IPS-15b (cell line): Measurements from ENCODE around the gene ZNF813.
"Not testable (repeated sequence)": the region's sequence is repeated elsewhere in the genome, so short reads cannot be mapped to it uniquely, and the experiment has no call there.

ENCODE experiments used
- H3K27me3 ChIP-seq: one replicate; pipeline ENCODE4 v1.6.1; 2013; ENCODE audit warnings: low read length; ENCODE audit not compliant: control insufficient read depth, insufficient read depth
- H3K36me3 ChIP-seq: one replicate; pipeline ENCODE4 v1.6.1; 2013; ENCODE audit warnings: low read length; ENCODE audit not compliant: control insufficient read depth, insufficient read depth
- H3K4me1 ChIP-seq: one replicate; pipeline ENCODE4 v1.6.1; 2013; ENCODE audit warnings: mild to moderate bottlenecking, low read length; ENCODE audit not compliant: control insufficient read depth, insufficient read depth
- H3K4me3 ChIP-seq: one replicate; pipeline ENCODE4 v1.5.1; 2013; ENCODE audit warnings: low read depth, low read length
- H3K9ac ChIP-seq: one replicate; pipeline ENCODE4 v1.6.1; 2013; ENCODE audit warnings: low read depth, mild to moderate bottlenecking, low read length
- H3K9me3 ChIP-seq: one replicate; pipeline ENCODE4 v1.6.1; 2013; ENCODE audit warnings: mild to moderate bottlenecking, low read length; ENCODE audit not compliant: control insufficient read depth, insufficient read depth

The ZNF813 gene

DNA sequence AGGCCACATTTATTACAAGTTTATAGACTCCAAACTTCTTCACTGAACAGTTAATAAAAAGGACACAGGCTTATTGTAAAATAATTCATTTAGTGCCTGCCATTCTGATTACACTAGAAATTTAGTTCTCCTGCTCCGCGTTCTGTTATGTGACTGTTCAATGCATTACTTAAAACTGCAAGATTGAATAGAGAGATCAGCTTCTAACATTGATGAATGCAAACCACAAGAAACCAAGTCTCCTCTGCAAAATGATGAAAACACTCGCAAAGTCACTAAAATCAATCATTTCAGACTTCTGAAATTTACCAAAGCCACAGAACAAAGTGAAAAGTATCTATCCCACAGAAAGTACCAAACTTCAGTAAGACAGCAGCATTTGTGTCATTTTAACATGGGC, 47.5 kb downstream of the ZNF813 start:
- H3K27me3 ChIP-seq, H3K4me1 ChIP-seq, H3K36me3 ChIP-seq, H3K9me3 ChIP-seq, H3K9ac ChIP-seq, H3K4me3 ChIP-seq: not testable (repeated sequence)

DNA sequence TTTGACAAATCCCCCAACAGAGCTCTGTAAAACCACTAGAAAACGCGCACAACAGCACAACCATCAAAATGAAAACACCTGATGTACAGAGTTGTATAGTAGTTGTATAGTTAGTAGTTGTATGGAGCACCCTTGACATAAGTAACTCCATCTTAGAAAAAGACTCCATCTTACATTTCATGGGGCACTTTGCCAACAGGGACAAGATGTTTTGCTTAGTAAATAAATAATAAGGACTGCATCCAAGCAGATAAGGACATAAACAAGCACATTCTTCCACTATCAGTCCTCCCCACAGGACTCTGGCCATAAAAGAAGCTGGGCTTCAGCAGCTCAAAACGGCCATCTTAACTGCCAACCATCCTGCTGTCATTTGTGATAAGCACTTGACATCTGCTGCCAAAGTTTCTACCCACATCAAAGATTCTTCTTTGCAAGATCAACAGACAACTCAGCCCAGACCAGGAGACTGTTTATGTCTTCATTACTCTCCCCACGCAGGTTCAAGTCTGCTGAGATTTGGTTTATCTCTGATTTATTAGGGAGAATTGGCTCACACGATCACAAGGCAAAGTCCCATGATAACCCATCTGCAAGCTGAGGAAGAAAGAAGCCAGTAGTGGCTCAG, 49.7 kb downstream of the ZNF813 start:
- no peaks in the 10 kb centered on the region for H3K27me3 ChIP-seq
- H3K4me1 ChIP-seq, result peaks cover 6% of the 10 kb centered on the region
- H3K9me3 ChIP-seq, result no peaks in the 10 kb centered on the region
- H3K9ac ChIP-seq, result no peak overlapping the region
- H3K4me3 ChIP-seq, result no peak overlapping the region
- H3K36me3 ChIP-seq, result no peaks in the 10 kb centered on the region

DNA sequence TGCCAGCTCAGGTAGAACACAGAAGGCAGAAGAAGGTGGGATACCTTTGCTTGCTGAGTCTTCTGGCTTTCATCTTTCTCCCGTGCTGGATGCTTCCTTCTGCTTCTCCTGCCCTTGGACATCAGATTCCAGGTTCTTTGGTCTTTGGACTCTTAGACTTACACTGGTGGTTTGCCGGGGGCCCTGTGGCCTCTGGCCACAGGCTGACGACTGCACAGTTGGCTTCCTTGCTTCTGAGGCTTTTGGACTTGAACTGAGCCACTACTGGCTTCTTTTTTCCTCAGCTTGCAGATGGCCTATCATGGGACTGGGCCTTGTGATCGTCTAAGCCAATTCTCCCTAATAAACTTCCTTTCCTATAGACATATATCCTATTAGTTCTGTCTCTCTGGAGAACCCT, 50.6 kb downstream of the ZNF813 start:
- Histone ChIP-seq H3K9ac (no peak overlapping the region), H3K27me3 (no peaks in the 10 kb centered on the region), H3K36me3 (no peaks in the 10 kb centered on the region), H3K4me3 (no peak overlapping the region), H3K9me3 (no peaks in the 10 kb centered on the region), H3K4me1 (peaks cover 6% of the 10 kb centered on the region)

DNA sequence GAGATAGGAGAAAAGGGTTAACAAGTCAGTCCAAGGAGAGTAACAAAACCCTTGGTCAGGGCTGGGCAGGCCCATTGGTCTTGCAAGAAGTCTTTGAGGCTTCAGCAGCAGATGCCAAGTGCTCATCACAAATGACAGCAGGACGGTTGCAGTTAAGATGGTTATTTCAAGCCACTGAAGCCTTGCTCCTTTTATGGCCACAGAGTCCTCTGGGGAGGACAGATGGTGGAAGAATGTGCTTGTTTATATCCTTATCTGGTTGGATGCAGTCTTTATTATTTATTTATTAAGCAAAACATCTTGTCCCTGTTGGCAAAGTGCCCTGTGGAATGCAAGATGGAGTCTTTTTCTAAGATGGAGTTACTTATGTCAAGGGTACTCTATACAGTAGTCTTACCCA, 51.2 kb downstream of the ZNF813 start:
- Histone ChIP-seq H3K4me3 (no peak overlapping the region), H3K9me3 (no peaks in the 10 kb centered on the region), H3K36me3 (no peaks in the 10 kb centered on the region), H3K4me1 (peaks cover 6% of the 10 kb centered on the region), H3K27me3 (no peaks in the 10 kb centered on the region), H3K9ac (no peak overlapping the region)

DNA sequence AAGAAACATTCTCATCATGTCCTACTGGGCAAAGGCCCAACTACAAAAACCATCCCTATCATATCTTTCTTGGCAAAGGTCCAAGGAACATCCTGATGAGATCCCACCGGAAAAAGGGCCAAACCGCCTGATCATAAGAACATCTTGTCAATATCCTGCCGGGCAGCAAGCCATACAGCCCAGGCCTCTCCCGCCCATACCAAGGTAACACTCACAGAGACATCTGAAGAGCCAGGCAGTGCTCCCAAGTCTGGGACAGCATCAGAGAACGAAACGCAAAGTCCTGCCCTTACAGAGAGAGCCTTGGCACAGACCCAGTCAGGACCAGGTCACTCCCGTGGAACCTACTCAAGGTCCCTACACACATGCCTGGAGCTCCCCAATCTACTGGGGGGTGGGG, 51.9 kb downstream of the ZNF813 start:
- peaks cover 6% of the 10 kb centered on the region for H3K4me1 ChIP-seq

DNA sequence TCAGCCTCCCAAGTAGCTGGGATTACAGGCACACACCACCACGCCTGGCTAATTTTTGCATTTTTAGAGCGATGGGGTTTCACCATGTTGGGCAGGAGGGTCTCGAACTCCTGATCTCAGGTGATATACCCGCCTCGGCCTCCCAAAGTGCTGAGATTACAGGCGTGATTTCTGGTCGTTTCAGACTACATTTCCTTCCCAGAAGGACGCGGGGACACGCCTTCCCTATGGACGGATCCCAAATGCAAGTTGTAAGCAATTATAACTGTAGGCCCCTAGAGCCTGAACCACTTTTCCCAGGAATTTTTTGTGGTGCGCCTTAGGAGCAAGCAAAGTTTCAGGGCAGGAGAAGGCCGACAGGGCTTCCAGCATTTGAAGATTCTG, 52.6 kb downstream of the ZNF813 start:
- peak overlapping the region; percentile 54 for H3K9ac ChIP-seq
- no peaks in the 10 kb centered on the region for H3K27me3 ChIP-seq
- no peaks in the 10 kb centered on the region for H3K36me3 ChIP-seq
- H3K4me1 ChIP-seq, result peaks cover 6% of the 10 kb centered on the region
- H3K4me3 ChIP-seq, result peak overlapping the region; percentile 67
- no peaks in the 10 kb centered on the region for H3K9me3 ChIP-seq

More for the DNA sequence above, 51.9 kb downstream of the ZNF813 start:
- no peaks in the 10 kb centered on the region for H3K36me3 ChIP-seq
- H3K4me3 ChIP-seq, result no peak overlapping the region
- H3K27me3 ChIP-seq, result no peaks in the 10 kb centered on the region
- no peaks in the 10 kb centered on the region for H3K9me3 ChIP-seq
- H3K9ac ChIP-seq, result no peak overlapping the region

DNA sequence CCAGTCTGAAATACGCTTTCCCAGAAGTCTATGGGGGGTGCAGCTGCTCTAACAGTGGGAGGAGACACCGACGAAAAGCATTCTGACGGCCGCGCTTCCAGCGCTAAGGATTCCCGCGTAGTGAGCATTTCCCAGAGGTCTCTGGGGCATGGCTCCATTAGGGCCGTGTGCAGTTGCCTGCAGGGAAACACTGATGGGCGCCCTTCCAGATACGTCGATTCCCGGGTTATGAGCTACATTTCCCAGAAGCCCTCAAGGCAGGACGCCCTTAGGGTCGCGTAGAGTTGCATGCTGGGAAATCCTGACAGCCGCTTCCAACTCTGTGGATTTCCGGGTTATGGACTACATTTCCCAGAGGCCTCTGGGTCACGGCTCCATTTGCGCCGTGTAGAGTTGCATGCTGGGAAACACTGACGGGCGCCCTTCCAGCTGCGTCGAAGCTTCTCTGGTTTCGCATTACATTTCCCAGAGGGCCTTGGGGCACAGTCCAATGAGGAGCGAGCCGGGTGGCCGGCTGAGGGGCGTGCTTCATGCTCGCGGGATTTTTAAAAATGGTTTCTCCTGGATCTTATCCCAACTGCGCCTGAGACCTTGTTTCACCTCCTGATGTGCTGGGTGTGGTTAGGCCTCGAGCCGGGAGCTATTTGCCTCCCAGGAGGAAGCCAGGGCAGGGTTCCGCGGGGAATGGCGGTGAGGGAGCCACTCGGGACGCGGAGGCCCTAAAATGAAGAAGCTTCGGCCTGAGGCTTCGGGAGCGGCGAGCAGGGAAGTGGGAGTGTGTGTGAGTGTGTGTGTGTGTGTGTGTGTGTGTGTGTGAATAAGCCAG, 53.2 kb downstream of the ZNF813 start:
- Histone ChIP-seq H3K4me3 (peak overlapping the region; percentile 94), H3K9ac (peak overlapping the region; percentile 70), H3K36me3 (no peaks in the 10 kb centered on the region), H3K9me3 (no peaks in the 10 kb centered on the region), H3K27me3 (no peaks in the 10 kb centered on the region), H3K4me1 (peaks cover 6% of the 10 kb centered on the region)

DNA sequence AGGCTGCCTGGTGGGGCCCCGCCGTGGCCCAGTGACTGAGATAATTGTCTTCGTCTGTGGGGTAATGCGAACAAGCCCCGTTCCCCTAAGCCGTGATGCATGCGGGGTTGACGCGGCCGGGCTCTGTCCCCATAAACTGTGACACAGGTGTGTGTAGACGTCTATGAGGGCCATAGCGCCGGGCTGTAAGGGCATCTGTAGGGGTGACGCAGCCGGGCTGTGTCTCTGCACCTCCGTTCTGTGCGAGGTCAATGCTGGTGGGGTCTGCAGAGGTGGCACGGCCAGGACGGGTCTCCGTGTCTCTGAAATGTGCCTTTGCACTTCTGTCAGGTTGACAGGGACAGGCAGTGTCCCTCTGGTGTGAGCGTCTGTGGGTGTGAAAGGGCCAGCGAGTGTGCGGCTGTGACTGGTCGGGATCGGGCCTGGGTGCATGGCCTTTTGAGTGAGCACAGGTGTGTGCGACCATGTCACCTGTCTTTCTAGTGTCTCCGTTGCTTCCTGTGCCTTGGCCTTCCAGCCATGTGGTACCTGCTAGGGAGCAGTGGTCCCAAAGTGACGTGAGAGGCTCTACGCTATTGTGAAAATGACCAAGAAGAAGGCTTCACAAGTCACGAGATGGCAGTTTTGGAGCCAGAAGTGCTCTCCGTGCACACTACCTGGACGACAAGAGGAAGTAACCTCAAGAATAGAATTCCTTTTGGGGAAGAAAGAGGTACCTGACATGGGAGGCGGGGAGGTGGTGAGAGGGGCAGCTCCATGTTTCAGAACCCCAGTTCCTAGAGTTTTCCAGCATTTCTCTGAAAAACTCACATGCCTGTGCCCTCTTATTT, 54.1 kb downstream of the ZNF813 start:
- Histone ChIP-seq H3K9me3 (no peaks in the 10 kb centered on the region), H3K36me3 (no peaks in the 10 kb centered on the region), H3K4me1 (peaks cover 6% of the 10 kb centered on the region), H3K4me3 (peak overlapping the region; percentile 94), H3K9ac (peak overlapping the region; percentile 70), H3K27me3 (no peaks in the 10 kb centered on the region)

DNA sequence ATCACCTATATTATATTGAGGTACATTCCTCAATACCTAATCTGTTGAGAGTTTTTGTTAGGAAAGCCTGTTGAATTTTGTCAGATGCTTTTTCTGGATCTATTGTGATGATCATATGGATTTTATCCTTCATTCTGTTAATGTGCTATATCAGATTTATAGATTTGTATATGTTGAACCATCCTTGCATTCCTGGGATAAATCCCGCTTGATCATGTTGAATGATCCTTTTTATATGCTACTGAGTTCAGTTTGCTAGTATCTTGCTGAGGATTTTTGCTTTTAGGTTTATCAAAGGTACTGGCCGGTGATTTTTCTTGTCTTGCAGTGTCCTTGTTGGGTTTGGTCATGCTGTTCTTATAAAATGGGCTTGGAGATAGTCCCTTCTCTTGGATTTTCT, 58.4 kb downstream of the ZNF813 start:
- Histone ChIP-seq H3K4me3 (no peak overlapping the region), H3K9ac (no peak overlapping the region), H3K36me3 (no peaks in the 10 kb centered on the region), H3K4me1 (peaks cover 4% of the 10 kb centered on the region), H3K27me3 (no peaks in the 10 kb centered on the region), H3K9me3 (no peaks in the 10 kb centered on the region)

DNA sequence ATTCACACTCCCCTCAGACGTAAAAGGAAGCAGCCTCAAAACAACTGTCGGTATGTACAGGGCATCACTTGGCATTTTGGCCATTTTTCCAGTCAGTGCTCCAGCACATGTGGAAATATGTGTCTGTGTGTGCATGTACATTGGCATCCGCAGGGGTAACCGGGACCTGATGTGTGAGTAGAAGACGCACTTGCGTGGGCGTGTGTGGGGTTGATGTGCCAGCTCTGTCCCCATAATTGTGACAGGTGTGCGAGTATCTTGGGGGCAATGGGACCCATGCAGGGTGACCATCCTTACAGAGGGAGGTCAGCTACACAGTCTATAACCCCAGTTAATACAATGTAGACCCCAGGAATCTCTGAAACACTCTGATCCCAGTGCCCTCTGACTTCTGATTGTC, 63.1 kb downstream of the ZNF813 start:
- H3K36me3 ChIP-seq, result peaks cover 6% of the 10 kb centered on the region
- no peak overlapping the region for H3K9ac ChIP-seq
- H3K9me3 ChIP-seq, result no peaks in the 10 kb centered on the region
- no peak overlapping the region for H3K4me3 ChIP-seq
- no peaks in the 10 kb centered on the region for H3K4me1 ChIP-seq
- no peaks in the 10 kb centered on the region for H3K27me3 ChIP-seq

DNA sequence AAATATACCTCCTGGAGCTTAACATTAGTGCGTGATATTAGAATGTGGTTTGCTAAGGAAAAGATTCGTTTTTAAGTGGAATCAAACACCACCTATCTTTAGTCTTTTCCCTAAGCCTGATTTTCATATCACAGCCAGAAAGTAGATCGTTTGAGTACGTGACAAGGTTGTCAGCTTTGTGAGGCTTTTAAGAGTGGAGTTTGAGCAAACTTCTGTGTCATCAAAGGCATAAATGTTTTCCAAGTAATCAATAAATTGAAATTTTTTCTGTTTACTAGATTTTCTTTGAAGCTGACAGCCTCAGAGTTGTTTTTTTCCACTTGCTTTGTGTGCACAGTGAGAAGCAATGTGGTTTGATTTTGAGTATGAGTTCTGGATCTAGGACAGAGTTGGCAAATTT, 63.9 kb downstream of the ZNF813 start:
- peaks cover 7% of the 10 kb centered on the region for H3K36me3 ChIP-seq
- H3K4me3 ChIP-seq, result no peak overlapping the region
- no peaks in the 10 kb centered on the region for H3K4me1 ChIP-seq
- H3K9me3 ChIP-seq, result no peaks in the 10 kb centered on the region
- no peak overlapping the region for H3K9ac ChIP-seq
- H3K27me3 ChIP-seq, result no peaks in the 10 kb centered on the region
